Thyroid gland (tissue), 4 donors: ENCODE measurements around the gene CNOT11. TPM values are rescaled to one million over a fixed set of nuclear protein-coding genes. Genes with fewer than 3 reads are reported as not detected.

Experiments
- DNase-seq, 2 donors: peaks; one replicate each; pipeline ENCODE4 v3.0.0-alpha.2; 2019
- H3K27ac ChIP-seq, 3 donors: fragments of 200-600 bp; sonication (generic); 1 replicate in 2 of 3; 2 replicates in 1 of 3; pipeline ENCODE4 v1.5.1; 2016 to 2019; ENCODE audit warnings: mild to moderate bottlenecking in 1 of 3, moderate library complexity in 1 of 3
- H3K27me3 ChIP-seq: fragments of 200-600 bp; sonication (generic); one replicate; pipeline ENCODE4 v1.5.1; 2019
- H3K36me3 ChIP-seq, 2 donors: fragments of 200-600 bp; sonication (generic); one replicate each; pipeline ENCODE4 v1.5.1; 2016 to 2019
- H3K4me1 ChIP-seq, 2 donors: fragments of 200-600 bp; sonication (generic); one replicate each; pipeline ENCODE4 v1.5.1; 2017 to 2019
- H3K4me3 ChIP-seq, 3 donors: fragments of 200-600 bp; sonication (generic); replicated peaks in 1 of 3; 1 replicate in 2 of 3; 2 replicates in 1 of 3; pipeline ENCODE4 v1.5.1; 2016; ENCODE audit warnings: mild to moderate bottlenecking in 1 of 3
- H3K9me3 ChIP-seq: fragments of 200-600 bp; sonication (generic); one replicate; pipeline ENCODE4 v1.5.1; 2017
- POLR2A ChIP-seq, 2 donors: fragments of 450-650 bp; IDR thresholded peaks; one replicate each; pipeline ENCODE4 v1.6.1; 2017; ENCODE audit warnings: antibody characterized with exemption in 2 of 2, mild to moderate bottlenecking in 2 of 2, moderate library complexity in 1 of 2
- WGBS, 2 donors: methylation state at CpG; one replicate each; pipeline ENCODE4 v1.1.5; 2017; 5-methylcytosine and 5-hydroxymethylcytosine counted together
- intact Hi-C: fragments of 100-400 bp; cut with DNase I; formaldehyde crosslinking; loops from one replicate; pipeline ENCODE4 v1.15.1; 2023
- total RNA-seq, 4 donors: library from RNA; depleted of rRNA; stranded (reverse); fragments of >200 nt; gene quantifications; one replicate each; pipeline ENCODE4 v1.2.3, GENCODE V29; 2016
- TF ChIP-seq, protein P1 (sequence below), 6 experiments: fragments of 200-600 bp in 3 of 6; fragments of 450-650 bp in 3 of 6; sonication (generic) in 3 of 6; IDR thresholded peaks; one replicate each; pipeline ENCODE4 v1.5.1; 2016 to 2019; ENCODE audit warnings: antibody characterized with exemption in 6 of 6, mild to moderate bottlenecking in 2 of 6, inconsistent platforms in 1 of 6, moderate library complexity in 1 of 6

The CNOT11 gene
- total RNA-seq, 4 donors from 2014 or later = 27.5 to 41.6 (median 37.4) TPM

DNA sequence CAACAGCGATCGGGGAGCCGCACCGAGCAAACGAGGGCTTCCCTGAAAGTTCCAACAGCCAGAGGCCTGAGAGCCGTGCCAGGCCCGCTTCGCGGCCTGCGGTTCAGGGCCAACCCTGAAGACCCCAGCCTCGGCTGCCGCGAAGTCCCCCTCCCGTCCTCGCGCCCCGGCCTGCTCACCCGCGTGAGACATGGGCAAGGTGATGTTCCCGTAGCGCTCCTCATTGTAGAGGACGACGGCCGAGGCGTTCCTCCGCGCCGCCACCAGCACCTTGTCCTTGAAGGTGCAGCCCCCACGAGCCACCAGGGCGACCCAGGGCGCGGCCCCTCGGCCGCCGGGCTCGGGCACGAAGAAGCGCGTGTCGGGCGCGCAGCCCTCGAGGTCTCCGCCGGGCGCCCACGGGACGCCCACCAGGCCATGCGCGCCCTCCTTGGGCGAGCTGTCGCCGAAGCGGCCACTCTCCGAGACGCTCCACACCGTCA lies 55.3 kb downstream of the CNOT11 start:
- WGBS, 2 donors = 3 to 12% methylated on average over 6 to 21 of the region's 57 CpGs
- peak; percentile 13 to 30 for DNase-seq
- peak overlapping the region; percentile 79 to 84 (median 81) for H3K27ac ChIP-seq
- no peaks in the 10 kb centered on the region for H3K36me3 ChIP-seq
- peak overlapping the region; percentile 62 to 96 (median 68) for H3K4me3 ChIP-seq
- H3K4me1 ChIP-seq = peaks cover 18 to 25% of the 10 kb centered on the region in 2 donors
- intact Hi-C loops = loop anchor here (5.0 kb wide), 1 partner anchor 51 kb away; no protein-coding TSS in a partner anchor
- TF ChIP-seq POLR2A (IDR thresholded peaks at IDR 0.05) = no peak
- TF ChIP-seq, protein P1, sequence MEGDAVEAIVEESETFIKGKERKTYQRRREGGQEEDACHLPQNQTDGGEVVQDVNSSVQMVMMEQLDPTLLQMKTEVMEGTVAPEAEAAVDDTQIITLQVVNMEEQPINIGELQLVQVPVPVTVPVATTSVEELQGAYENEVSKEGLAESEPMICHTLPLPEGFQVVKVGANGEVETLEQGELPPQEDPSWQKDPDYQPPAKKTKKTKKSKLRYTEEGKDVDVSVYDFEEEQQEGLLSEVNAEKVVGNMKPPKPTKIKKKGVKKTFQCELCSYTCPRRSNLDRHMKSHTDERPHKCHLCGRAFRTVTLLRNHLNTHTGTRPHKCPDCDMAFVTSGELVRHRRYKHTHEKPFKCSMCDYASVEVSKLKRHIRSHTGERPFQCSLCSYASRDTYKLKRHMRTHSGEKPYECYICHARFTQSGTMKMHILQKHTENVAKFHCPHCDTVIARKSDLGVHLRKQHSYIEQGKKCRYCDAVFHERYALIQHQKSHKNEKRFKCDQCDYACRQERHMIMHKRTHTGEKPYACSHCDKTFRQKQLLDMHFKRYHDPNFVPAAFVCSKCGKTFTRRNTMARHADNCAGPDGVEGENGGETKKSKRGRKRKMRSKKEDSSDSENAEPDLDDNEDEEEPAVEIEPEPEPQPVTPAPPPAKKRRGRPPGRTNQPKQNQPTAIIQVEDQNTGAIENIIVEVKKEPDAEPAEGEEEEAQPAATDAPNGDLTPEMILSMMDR (IDR thresholded peaks at IDR 0.05) = no peak
- no peaks in the 10 kb centered on the region for H3K9me3 ChIP-seq
- H3K27me3 ChIP-seq = no peaks in the 10 kb centered on the region

DNA sequence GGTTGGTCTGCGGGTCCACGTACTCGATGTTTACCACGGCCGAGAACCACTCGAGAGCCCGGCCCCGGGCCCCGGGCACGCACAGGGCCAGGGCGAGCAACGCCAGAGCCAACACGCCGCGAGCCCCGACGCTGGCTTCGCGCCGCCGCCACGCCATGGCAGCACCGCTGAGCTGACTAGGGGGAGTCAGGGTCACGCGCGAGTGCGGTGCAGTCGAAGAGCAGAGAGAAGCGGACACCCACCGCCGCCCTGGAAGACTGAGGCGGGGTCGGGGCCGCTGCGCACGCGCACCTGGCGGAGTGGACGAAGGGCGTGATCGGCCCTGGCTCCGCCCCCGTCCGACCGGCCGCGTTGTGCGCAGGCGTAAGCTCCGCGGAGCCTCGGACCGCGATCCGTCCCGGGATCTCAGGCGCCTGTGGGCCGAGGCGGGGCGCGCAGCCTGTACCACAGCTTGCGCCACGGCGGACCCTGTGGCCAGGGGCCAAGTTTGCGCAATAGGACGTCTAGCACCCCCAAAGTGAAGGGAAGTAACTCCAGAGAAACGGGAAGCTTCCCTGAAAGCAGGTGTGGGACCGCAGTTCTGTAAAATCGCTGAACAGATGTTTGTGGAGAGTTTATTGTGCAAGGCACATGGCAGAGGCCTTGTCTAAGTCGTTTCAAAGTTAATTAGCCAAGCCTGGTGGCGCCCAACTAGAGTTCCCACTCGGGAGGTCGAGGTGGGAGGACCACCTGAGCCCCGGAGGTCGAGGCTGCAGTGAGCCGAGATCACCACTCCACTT lies 55.9 kb downstream of the CNOT11 start, which contains the start of gene RNF149:
TSS of gene RNF149 (minus strand) at position 270 of the 779 bp plus-strand sequence. CDS start at position 157, 113 bp downstream.
- peak; percentile 69 to 95 for TF ChIP-seq POLR2A (IDR thresholded peaks at IDR 0.05)
- TF ChIP-seq, protein P1 (IDR thresholded peaks at IDR 0.05) = peak in 2 of 6 experiments; percentile 29 to 32
- peak within 1 kb of the TSS; percentile 79 to 84 (median 81) for H3K27ac ChIP-seq
- H3K4me3 ChIP-seq = peak within 1 kb of the TSS; percentile 62 to 96 (median 68)
- H3K4me1 ChIP-seq = peaks cover 18 to 25% of the 10 kb centered on the region in 2 donors
- intact Hi-C loops = loop anchor here (5.0 kb wide), 1 partner anchor 51 kb away; no protein-coding TSS in a partner anchor
- H3K9me3 ChIP-seq = no peaks in the 10 kb centered on the region
- DNase-seq = peak; percentile 88 to 91
- no peaks in the 10 kb centered on the region for H3K27me3 ChIP-seq
- WGBS, 2 donors = 10 to 15% methylated on average over 23 to 24 of the region's 76 CpGs
- no peaks in the 10 kb centered on the region for H3K36me3 ChIP-seq

DNA sequence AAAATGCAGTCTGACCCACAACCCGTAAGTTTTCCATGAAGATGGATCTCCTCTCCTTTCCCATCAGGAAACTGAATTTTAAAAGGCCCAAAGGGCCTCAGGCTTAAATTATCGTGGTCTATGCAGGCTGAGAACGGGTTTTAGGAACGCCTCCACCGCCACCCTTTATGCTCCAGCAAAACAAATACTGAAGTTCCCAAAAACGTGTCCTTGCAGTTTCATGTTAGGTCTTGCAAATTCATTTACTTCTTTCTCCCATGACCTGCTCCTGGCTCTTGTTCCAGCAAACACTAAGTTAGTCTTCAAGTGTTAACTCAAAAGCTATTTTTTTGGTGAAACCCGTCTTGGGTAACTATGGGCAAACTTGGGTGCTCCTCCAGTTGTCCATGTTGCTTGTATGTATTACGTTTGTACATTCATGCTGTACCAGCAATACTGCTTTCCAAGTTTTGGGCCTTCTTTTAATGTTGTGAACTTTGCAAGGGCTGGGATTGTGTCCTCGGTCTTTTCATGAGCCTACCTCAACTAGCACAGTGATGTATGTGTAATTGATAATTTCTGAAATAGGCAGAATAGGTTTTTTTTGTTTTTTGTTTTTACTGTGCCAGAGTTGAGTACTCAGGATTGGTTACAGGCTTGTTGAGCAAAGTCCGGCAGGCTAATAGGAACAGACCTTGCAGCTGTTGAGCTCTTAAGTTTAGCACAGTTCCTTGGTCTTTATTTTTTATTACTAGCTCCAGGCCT lies 57.6 kb downstream of the CNOT11 start:
- Histone ChIP-seq H3K4me1 (peaks cover 14 to 19% of the 10 kb centered on the region in 2 donors), H3K27me3 (no peaks in the 10 kb centered on the region), H3K27ac (no peak overlapping the region), H3K36me3 (no peaks in the 10 kb centered on the region), H3K9me3 (no peaks in the 10 kb centered on the region), H3K4me3 (no peak overlapping the region)
- no peak for DNase-seq
- intact Hi-C loops = no loop called here
- TF ChIP-seq, protein P1 (IDR thresholded peaks at IDR 0.05) = no peak
- TF ChIP-seq POLR2A (IDR thresholded peaks at IDR 0.05) = no peak
- WGBS, 2 donors = 82% methylated on average over 10 of the region's 10 CpGs

DNA sequence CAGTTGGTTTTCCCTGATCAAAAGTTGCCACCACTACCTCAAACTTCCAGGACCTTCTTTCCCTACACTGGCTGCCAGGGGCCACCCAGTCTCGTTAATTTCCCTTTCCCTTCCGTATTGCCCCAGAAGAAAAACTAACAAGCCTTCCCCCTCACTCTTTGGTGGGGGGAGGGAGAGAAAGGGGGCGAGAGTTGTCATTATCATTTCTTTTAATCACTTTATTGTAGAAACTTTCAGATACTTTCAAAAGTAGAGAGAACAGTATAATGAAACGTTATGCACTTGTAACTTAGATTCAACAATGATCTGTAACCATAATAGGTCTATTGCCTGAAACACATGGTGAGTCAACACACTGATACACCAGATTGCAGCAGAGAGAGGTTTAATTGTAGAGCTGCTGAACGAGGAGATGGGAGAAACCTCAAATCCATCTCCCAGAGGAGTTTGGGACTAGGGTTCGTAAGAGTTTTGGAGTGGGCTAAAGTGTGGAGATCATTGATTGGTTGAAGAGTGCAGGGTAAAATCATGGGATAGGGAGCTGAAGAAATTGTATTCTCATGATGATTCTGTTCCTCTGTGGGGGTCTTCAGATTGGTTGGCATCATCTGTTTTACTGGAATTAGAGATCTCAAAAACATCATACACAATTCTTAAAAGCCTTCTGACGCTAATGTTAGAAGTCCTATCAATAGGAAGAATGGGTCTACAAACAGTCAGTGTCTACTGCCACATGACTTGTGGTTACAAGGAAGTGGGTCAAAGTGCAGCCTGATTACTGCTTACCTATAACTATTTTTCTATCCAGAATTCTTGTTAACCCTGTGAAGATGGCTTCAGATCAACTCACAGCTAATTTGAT lies 58.4 kb downstream of the CNOT11 start:
- intact Hi-C loops = no loop called here
- WGBS, 2 donors = 84% methylated on average over 7 of the region's 7 CpGs

More for the DNA sequence above, 58.4 kb downstream of the CNOT11 start:
- Histone ChIP-seq H3K27ac (no peak overlapping the region), H3K27me3 (no peaks in the 10 kb centered on the region), H3K4me3 (no peak overlapping the region), H3K36me3 (no peaks in the 10 kb centered on the region), H3K9me3 (no peaks in the 10 kb centered on the region), H3K4me1 (peaks cover 6 to 19% of the 10 kb centered on the region in 2 donors)
- no peak for TF ChIP-seq POLR2A (IDR thresholded peaks at IDR 0.05)
- TF ChIP-seq, protein P1 (IDR thresholded peaks at IDR 0.05) = no peak
- DNase-seq = no peak
